Mesenteric fat pad (tissue), 1 donor: ENCODE results near the gene COL12A1. TPM values are rescaled to one million over a fixed set of nuclear protein-coding genes. Genes with fewer than 3 reads are reported as not detected.

Experiments used
- DNase-seq: peaks from one replicate; pipeline ENCODE4 v3.0.0-alpha.2; 2020; ENCODE audit warnings: low spot score
- total RNA-seq: library from RNA; stranded (reverse); fragmentation: NEBNext Ultra II Directional; extraction: Animal tissue kit (Norgen Biotek cat#: 25700); gene quantifications from one replicate; pipeline ENCODE4 v1.2.1, GENCODE V29; 2021
- donor health status: DM: yes; HTN: yes; CAD: no.

Gene COL12A1
- total RNA-seq, 1 donor from 2014 or later: 376 TPM

DNA sequence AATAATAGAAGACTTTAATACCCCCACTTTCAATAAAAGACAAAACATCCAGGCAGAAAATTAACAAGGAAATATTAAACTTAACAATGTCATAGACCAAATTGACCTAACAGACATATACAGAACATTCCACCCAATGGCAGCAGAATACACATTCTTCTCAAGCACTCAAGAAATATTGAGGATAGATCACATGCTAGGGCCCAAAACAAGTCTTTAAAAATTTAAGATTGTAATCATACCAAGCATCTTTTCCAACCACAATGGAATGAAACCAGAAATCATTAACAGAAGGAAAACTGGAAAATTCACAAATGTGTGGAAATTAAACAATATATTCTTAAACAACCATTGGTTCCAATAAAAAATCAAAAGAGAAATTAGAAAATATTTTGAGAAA lies 161.0 kb downstream of the COL12A1 start:
- no peak for DNase-seq

DNA sequence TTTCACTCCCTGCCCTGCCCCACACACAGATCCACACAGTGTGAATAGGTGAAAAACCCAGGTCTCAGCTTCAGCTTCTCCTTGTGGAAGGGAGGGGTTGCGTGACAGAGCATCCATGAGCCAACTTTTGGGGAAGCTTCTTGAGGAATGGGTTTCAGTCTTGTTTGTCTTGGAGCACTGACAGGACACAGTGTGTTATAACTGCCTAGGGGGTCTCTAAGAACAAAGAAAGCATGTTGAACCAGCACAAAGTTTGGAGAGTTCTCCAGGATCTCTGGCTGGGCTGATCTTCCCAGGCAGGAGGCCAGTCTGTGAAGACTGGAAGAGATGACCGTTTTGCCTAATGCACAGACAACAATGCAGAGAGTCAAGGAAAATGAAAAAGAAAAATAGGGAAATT lies 164.5 kb downstream of the COL12A1 start:
- no peak for DNase-seq

Other genes with a start within 250 kb of the COL12A1 start
- 336 TPM for gene COX7A2, start 37.7 kb upstream of the COL12A1 start, total RNA-seq
- 109 TPM for gene TMEM30A, start 78.7 kb upstream of the COL12A1 start, total RNA-seq